HUES48 (cell line): ENCODE data around the gene PHRF1.

ENCODE experiments used
- H3K27ac ChIP-seq: one replicate; pipeline ENCODE4 v1.7.0; 2013; ENCODE audit warnings: low read depth, low read length, inconsistent platforms
- H3K27me3 ChIP-seq: 2 replicates; pipeline ENCODE4 v1.6.1; 2013; ENCODE audit warnings: mild to moderate bottlenecking, low read length; ENCODE audit not compliant: control insufficient read depth, insufficient read depth
- H3K36me3 ChIP-seq: 2 replicates; pipeline ENCODE4 v1.6.1; 2013; ENCODE audit warnings: low read length; ENCODE audit not compliant: control insufficient read depth, insufficient read depth
- H3K4me1 ChIP-seq: 2 replicates; pipeline ENCODE4 v1.6.1; 2013; ENCODE audit warnings: mild to moderate bottlenecking, low read length; ENCODE audit not compliant: control insufficient read depth, insufficient read depth
- H3K4me3 ChIP-seq: 2 replicates; pipeline ENCODE4 v1.5.1; 2013; ENCODE audit warnings: mild to moderate bottlenecking, low read depth, low read length
- H3K9ac ChIP-seq: 2 replicates; pipeline ENCODE4 v1.6.1; 2013; ENCODE audit warnings: mild to moderate bottlenecking, low read depth, low read length, moderate library complexity
- H3K9me3 ChIP-seq: 2 replicates; pipeline ENCODE4 v1.6.1; 2013; ENCODE audit warnings: low read length; ENCODE audit not compliant: control insufficient read depth, insufficient read depth

The PHRF1 gene

GRCh38 chr11:623999-624704 is 47.9 kb downstream of the PHRF1 start:
- Histone ChIP-seq H3K27me3 (peaks cover 19% of the 10 kb centered on the region), H3K4me1 (no peaks in the 10 kb centered on the region), H3K9ac (no peak overlapping the region), H3K36me3 (no peaks in the 10 kb centered on the region), H3K4me3 (no peak overlapping the region), H3K9me3 (no peaks in the 10 kb centered on the region), H3K27ac (no peak overlapping the region)

- no peaks in the 10 kb centered on the region for H3K9me3 ChIP-seq
- no peak within 1 kb of the TSS for H3K27ac ChIP-seq
- H3K4me1 ChIP-seq, result no peaks in the 10 kb centered on the region
- peaks cover 19% of the 10 kb centered on the region for H3K27me3 ChIP-seq
- H3K9ac ChIP-seq, result no peak within 1 kb of the TSS
- no peak within 1 kb of the TSS for H3K4me3 ChIP-seq
- H3K36me3 ChIP-seq, result no peaks in the 10 kb centered on the region
Measured at GRCh38 chr11:624705-625635, 48.7 kb downstream of the PHRF1 start, which contains the start of gene CDHR5. Gene CDHR5, minus strand, starts transcription at chr11:624955. Its CDS starts 53 bp downstream, at chr11:624902.

GRCh38 chr11:625636-626268 is 49.5 kb downstream of the PHRF1 start:
- Histone ChIP-seq H3K9ac (no peak overlapping the region), H3K4me3 (no peak overlapping the region), H3K4me1 (no peaks in the 10 kb centered on the region), H3K36me3 (no peaks in the 10 kb centered on the region), H3K27ac (no peak overlapping the region), H3K27me3 (peaks cover 19% of the 10 kb centered on the region), H3K9me3 (no peaks in the 10 kb centered on the region)

GRCh38 chr11:626475-627307 is 50.4 kb downstream of the PHRF1 start, which contains the start of gene SCT:
Gene SCT, minus strand, starts transcription at chr11:627181. Its CDS starts 38 bp downstream, at chr11:627143.
- no peak within 1 kb of the TSS; the same call in 1 of the 2 replicates for H3K4me3 ChIP-seq
- H3K27me3 ChIP-seq, result peaks cover 19% of the 10 kb centered on the region
- no peaks in the 10 kb centered on the region for H3K9me3 ChIP-seq
- no peaks in the 10 kb centered on the region for H3K36me3 ChIP-seq
- no peak within 1 kb of the TSS for H3K27ac ChIP-seq
- no peak within 1 kb of the TSS for H3K9ac ChIP-seq
- H3K4me1 ChIP-seq, result no peaks in the 10 kb centered on the region

- no peaks in the 10 kb centered on the region for H3K36me3 ChIP-seq
- no peak overlapping the region for H3K27ac ChIP-seq
- H3K9ac ChIP-seq, result no peak overlapping the region
- no peak overlapping the region for H3K4me3 ChIP-seq
- no peaks in the 10 kb centered on the region for H3K9me3 ChIP-seq
- peaks cover 19% of the 10 kb centered on the region for H3K27me3 ChIP-seq
- no peaks in the 10 kb centered on the region for H3K4me1 ChIP-seq
Measured at GRCh38 chr11:627308-627576, 51.0 kb downstream of the PHRF1 start.

- Histone ChIP-seq H3K9me3 (no peaks in the 10 kb centered on the region), H3K4me1 (no peaks in the 10 kb centered on the region), H3K9ac (no peak overlapping the region), H3K27ac (no peak overlapping the region), H3K36me3 (no peaks in the 10 kb centered on the region), H3K4me3 (no peak overlapping the region), H3K27me3 (peaks cover 19% of the 10 kb centered on the region)
Measured at GRCh38 chr11:628056-628455, 51.8 kb downstream of the PHRF1 start.

GRCh38 chr11:629237-629583 is 52.9 kb downstream of the PHRF1 start:
- H3K27ac ChIP-seq, result no peak overlapping the region
- H3K36me3 ChIP-seq, result no peaks in the 10 kb centered on the region
- no peak overlapping the region for H3K9ac ChIP-seq
- H3K9me3 ChIP-seq, result no peaks in the 10 kb centered on the region
- peaks cover 19% of the 10 kb centered on the region for H3K27me3 ChIP-seq
- no peaks in the 10 kb centered on the region for H3K4me1 ChIP-seq
- H3K4me3 ChIP-seq, result no peak overlapping the region

- Histone ChIP-seq H3K4me1 (no peaks in the 10 kb centered on the region), H3K4me3 (no peak overlapping the region), H3K27me3 (peaks cover 31% of the 10 kb centered on the region), H3K27ac (no peak overlapping the region), H3K9me3 (no peaks in the 10 kb centered on the region), H3K9ac (no peak overlapping the region), H3K36me3 (no peaks in the 10 kb centered on the region)
Measured at GRCh38 chr11:630871-631270, 54.6 kb downstream of the PHRF1 start.

GRCh38 chr11:635945-636510 is 59.8 kb downstream of the PHRF1 start:
- Histone ChIP-seq H3K4me1 (peaks cover 22% of the 10 kb centered on the region), H3K27me3 (peaks cover 61% of the 10 kb centered on the region), H3K36me3 (no peaks in the 10 kb centered on the region), H3K9ac (no peak overlapping the region), H3K9me3 (no peaks in the 10 kb centered on the region), H3K27ac (no peak overlapping the region), H3K4me3 (peak overlapping the region; percentile 60; the same call in 1 of the 2 replicates)
